Rectal smooth muscle tissue (tissue), 1 donor: ENCODE data around the gene CERS6.

Experiments
- H3K27ac ChIP-seq: one replicate; pipeline ENCODE4 v1.7.0; 2013; ENCODE audit warnings: low read depth, low read length, inconsistent platforms
- H3K27me3 ChIP-seq: one replicate; pipeline ENCODE4 v1.7.0; 2013; ENCODE audit warnings: low read length; ENCODE audit not compliant: control insufficient read depth, insufficient read depth
- H3K36me3 ChIP-seq: one replicate; pipeline ENCODE4 v1.7.0; 2013; ENCODE audit warnings: low read length; ENCODE audit not compliant: control insufficient read depth, insufficient read depth
- H3K4me1 ChIP-seq: one replicate; pipeline ENCODE4 v1.7.0; 2013; ENCODE audit warnings: low read length; ENCODE audit not compliant: control insufficient read depth, insufficient read depth
- H3K4me3 ChIP-seq: one replicate; pipeline ENCODE4 v1.7.0; 2013; ENCODE audit warnings: low read length
- H3K9ac ChIP-seq: one replicate; pipeline ENCODE4 v1.7.0; 2013; ENCODE audit warnings: low read length

The CERS6 gene

DNA sequence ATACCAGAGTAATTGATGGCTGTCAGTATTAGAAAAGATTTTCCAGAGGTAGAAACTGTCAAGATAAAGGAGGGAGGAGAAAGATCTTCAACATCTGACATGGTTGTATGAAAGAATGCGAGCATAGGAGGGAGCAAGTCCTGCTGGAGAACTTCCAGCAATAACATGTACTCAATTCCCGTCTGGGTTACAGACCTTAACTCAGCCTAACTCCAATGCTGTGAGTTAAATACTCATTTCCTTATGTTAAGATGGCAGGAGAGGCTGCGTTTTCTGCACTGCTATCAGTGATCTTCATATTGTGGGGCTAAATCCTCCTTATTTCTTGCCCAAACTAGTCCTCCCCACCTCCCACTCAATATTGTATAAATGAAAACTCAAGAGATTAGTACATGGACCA, 6.7 kb upstream of the CERS6 start:
- Histone ChIP-seq H3K4me1 (no peaks in the 10 kb centered on the region), H3K4me3 (no peak overlapping the region), H3K27ac (no peak overlapping the region), H3K36me3 (no peaks in the 10 kb centered on the region), H3K9ac (no peak overlapping the region), H3K27me3 (no peaks in the 10 kb centered on the region)

DNA sequence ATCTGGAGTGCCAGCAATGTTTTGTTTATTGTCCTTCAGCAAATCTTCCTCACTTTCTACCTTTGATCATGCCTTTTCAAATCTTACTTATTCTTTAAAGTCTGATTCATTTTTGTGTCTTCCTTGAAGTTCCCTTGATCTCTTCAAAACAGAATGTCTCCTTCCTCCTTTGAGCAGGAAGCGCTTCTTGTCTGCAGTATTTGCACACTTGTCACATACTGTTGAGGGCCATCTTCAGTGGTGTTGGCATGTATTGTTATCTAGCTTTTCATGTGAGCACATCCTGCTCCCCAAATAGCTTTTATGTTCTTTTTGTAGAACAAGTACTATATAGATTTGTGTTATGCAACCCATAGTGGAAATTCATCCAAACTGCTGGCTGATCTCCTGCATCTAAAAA, 5.9 kb upstream of the CERS6 start:
- no peak overlapping the region for H3K27ac ChIP-seq

DNA sequence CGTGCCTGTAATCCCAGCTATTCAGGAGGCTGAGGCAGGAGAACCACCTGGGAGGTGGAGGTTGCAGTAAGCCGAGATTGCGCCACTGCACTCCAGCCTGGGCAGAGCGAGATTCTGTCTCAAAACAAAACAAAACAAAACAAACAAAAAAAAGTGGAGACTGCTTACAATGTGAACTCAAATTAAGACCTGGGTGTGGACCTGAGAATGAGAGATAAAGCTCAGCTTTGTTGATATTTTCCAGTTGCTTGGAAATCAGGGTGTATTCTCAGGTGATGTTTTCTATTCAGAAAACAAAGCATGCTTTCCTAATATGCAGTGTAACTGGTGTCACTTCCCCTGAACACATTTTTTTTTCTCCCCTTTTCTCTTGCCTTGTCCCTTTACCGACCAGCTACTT, 5.3 kb upstream of the CERS6 start:
- H3K36me3 ChIP-seq = no peaks in the 10 kb centered on the region
- no peak overlapping the region for H3K4me3 ChIP-seq
- no peak overlapping the region for H3K27ac ChIP-seq
- no peak overlapping the region for H3K9ac ChIP-seq
- no peaks in the 10 kb centered on the region for H3K27me3 ChIP-seq
- no peaks in the 10 kb centered on the region for H3K4me1 ChIP-seq

More for the DNA sequence above, 5.9 kb upstream of the CERS6 start:
- no peaks in the 10 kb centered on the region for H3K36me3 ChIP-seq
- H3K27me3 ChIP-seq = no peaks in the 10 kb centered on the region
- H3K9ac ChIP-seq = no peak overlapping the region
- no peak overlapping the region for H3K4me3 ChIP-seq
- no peaks in the 10 kb centered on the region for H3K4me1 ChIP-seq

DNA sequence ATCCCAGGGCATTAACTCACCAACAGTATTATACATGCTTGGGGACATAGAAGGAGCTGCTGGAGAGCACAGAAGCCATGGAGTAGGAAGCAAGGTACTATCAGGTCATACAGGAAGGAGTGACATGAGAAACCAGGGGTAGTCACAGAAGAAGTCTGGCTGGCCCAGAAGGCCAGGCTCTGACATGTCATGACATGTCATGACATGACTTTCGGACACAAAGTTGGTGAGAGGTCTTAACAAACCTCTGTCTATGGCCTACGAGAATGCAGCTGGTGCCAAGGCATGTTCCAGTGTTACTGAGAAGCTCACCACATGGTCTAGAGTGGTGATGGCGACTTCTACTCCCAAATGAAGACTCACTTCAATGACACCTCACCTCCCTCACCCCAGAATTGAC, 3.3 kb upstream of the CERS6 start:
- no peaks in the 10 kb centered on the region for H3K4me1 ChIP-seq
- H3K36me3 ChIP-seq = no peaks in the 10 kb centered on the region
- H3K27me3 ChIP-seq = no peaks in the 10 kb centered on the region
- no peak overlapping the region for H3K27ac ChIP-seq
- H3K4me3 ChIP-seq = no peak overlapping the region
- no peak overlapping the region for H3K9ac ChIP-seq

DNA sequence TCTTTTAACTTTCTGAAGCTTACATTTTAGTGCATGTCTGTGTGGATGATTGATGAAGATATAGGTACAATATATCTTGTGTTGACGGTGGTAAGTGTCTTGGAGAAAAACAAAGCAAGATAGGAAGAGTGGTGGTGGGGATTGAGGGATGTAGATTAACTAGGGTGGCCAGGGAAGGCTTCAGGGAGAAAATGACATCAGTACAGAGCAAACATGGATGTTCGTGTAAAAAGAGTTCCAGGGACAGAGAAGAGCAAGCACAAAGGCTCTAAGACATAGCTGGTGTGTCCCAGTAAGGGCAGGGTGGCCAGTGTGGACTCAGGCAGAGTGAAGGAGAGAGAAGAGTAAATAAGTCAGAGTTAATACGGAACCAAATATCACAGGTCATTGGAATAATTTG, 2.7 kb upstream of the CERS6 start:
- Histone ChIP-seq H3K4me3 (no peak overlapping the region), H3K9ac (no peak overlapping the region), H3K36me3 (no peaks in the 10 kb centered on the region), H3K27ac (no peak overlapping the region), H3K27me3 (no peaks in the 10 kb centered on the region), H3K4me1 (no peaks in the 10 kb centered on the region)

DNA sequence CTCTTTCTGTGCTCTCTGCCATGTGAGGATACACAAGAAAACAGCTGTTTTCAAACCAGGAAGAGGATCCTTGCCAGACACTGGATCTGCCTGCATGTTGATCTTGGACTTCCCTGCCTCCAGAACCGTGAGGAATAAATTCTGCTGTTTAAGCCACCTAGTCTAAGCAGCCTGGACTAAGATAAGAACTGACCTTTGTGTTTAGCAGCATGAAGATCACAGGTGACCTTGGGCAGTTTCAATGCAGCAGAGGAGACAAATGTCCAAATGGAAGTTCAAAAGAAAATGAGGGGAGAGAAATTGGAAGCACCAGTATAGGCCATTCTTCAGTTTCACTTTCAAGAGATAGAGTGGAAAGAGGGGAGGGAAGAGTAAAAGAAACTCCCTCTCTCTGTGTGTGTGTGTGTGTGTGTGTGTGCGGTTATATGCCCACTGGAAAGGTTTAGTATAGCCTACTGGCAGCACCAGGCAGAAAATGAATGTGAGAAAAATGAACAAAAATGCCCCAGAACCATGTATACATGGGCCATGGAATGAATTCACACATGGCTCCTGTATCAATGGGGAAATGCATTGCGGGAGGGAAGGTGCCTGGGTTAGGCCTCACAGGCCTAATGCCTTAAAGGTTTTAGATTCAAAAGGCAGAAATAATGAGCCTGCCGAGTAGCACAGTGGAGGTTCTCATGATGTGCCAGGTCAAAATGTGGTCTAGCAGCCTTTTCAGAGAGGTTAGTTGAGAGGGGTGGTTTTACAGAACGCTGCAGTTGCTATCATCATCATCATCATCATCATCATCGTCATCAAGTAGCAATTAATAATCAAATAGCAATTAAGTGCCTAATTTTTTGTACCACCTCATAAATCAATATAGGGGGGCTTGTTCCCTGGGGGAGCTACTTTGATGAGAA, 1.1 kb upstream of the CERS6 start:
- Histone ChIP-seq H3K4me1 (no peaks in the 10 kb centered on the region), H3K4me3 (peak overlapping the region; percentile 90), H3K9ac (no peak overlapping the region), H3K36me3 (no peaks in the 10 kb centered on the region), H3K27ac (no peak overlapping the region), H3K27me3 (no peaks in the 10 kb centered on the region)

DNA sequence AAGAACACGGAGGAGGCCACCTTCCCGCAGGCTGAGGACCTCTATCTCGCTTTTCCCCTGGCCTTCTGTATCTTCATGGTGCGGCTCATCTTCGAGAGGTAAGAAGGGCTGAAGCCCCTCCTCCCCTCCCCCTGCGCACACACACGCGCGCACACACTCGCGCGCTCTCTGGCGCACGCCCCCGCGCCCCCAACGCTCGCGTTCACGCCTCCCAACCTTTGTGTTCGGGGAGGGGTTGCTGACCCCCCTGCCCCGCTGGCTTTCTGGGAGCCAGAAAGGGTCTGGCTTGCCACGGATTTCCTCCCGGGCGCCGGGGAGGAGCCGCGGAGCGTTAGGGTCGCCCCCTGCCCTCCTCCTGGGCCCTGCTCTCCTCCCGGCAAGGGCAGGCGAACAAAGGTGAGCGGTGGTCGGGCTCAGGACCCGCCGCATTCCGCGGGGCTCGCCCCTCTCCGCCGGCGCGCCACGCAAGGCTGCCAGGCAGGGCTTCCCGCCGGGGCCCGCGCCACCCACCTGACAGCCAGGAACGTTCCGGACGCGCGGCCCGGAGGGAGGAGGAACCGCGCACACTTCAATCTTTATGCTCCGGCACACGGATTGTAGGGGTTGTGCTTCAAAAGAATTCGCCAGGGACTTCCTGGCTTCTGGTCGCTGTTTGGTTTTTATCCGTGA, 583 bp downstream of the CERS6 start:
- no peaks in the 10 kb centered on the region for H3K27me3 ChIP-seq
- H3K27ac ChIP-seq = peak overlapping the region; percentile 20
- H3K36me3 ChIP-seq = no peaks in the 10 kb centered on the region
- H3K9ac ChIP-seq = peak overlapping the region; percentile 51
- H3K4me3 ChIP-seq = peak overlapping the region; percentile 98
- no peaks in the 10 kb centered on the region for H3K4me1 ChIP-seq

DNA sequence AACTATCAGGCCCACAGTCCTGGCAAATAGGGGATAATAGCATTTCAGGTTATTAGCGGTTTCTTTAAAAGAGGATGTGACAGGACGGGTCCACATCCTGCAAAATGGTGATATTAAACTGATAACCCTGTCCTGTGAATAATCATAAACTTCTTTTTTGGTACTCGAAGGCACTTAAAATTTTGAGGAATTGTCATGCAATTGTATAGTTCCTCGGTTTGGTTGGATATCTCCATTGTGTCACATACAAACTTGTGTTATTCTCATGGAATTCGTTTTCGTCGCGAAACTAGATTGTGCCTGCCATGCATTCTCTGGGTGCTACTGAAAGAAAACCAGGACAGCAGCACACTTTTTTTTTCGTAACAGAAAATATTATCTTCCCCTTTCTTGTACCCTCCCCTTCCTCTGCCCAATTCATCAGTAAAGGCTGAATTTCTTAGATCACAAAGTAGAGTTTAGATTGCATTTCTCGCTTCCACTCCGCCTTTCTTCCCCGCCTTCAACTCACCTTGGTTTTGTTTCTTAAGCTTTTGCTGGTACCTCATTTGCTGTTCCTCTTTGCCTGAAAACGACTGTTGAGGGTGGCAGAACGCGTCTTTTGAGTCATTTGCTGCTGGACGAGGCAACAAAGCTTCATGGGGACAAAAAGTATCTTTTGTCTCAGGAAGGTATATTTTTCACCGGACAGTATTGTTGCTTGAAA, 1.3 kb downstream of the CERS6 start:
- Histone ChIP-seq H3K36me3 (no peaks in the 10 kb centered on the region), H3K4me3 (peak overlapping the region; percentile 98), H3K27ac (no peak overlapping the region), H3K4me1 (no peaks in the 10 kb centered on the region), H3K27me3 (no peaks in the 10 kb centered on the region), H3K9ac (no peak overlapping the region)

DNA sequence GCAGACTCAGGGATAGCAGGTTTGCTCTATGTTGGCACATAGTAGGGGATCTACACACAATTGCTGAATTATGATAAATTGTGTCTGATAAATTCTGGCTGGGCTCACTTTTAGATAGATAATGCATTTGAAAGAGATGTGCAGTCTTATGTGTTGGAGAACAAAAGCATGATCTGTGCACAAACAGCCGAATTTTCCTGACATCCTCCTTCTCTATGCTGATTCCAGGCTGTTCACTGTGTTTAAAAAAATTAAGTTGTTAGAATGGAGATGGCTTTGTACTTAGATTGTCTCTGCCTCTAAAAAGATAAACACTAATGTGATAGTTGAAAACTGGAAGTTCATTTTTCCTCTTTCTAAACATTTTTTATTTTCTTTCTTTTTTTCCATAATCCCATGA, 2.1 kb downstream of the CERS6 start:
- no peaks in the 10 kb centered on the region for H3K36me3 ChIP-seq
- H3K4me3 ChIP-seq = peak overlapping the region; percentile 98
- no peaks in the 10 kb centered on the region for H3K4me1 ChIP-seq
- H3K9ac ChIP-seq = no peak overlapping the region
- H3K27ac ChIP-seq = no peak overlapping the region
- no peaks in the 10 kb centered on the region for H3K27me3 ChIP-seq

DNA sequence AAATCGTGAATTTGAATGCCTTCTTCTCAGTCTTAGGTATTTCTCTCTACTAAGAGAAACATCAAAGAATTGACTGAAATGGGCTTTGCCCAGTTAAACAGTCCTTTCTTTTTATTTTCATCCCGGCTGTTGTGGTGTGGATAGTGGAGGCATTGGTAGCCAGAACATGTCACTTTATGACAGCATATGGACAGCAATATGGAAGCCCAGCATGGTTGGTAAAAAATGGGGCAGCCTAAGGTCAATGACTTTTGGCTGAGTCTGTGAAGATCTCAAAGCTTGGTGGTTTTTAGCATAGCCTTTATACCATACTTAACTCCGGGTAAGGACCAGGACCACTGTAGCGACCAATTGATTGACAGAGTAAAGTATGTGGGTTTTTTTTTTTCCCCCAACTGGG, 3.2 kb downstream of the CERS6 start:
- no peak overlapping the region for H3K27ac ChIP-seq
- no peaks in the 10 kb centered on the region for H3K4me1 ChIP-seq
- no peaks in the 10 kb centered on the region for H3K36me3 ChIP-seq
- no peak overlapping the region for H3K9ac ChIP-seq
- no peaks in the 10 kb centered on the region for H3K27me3 ChIP-seq
- no peak overlapping the region for H3K4me3 ChIP-seq

DNA sequence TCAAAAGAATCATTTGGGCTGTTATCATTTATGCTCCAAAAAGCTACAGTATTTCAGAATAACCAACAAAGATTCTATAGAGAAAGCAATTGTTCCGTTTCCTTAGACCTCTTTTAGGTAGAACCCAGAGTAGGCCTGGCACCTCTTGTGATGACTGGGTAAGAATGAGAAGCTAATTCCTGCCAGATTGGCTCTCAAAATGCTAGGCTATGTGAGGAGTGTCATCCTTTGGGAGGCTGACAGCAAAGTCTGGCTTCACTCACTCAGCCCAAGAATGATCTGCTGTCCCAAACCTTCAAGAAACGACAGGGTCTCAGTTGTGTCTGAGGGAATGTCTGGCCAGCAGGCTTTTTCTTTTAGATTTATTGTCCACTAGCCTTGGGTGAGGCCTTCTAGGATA, 4.5 kb downstream of the CERS6 start:
- Histone ChIP-seq H3K27me3 (no peaks in the 10 kb centered on the region), H3K9ac (no peak overlapping the region), H3K27ac (no peak overlapping the region), H3K4me1 (no peaks in the 10 kb centered on the region), H3K4me3 (no peak overlapping the region), H3K36me3 (no peaks in the 10 kb centered on the region)

DNA sequence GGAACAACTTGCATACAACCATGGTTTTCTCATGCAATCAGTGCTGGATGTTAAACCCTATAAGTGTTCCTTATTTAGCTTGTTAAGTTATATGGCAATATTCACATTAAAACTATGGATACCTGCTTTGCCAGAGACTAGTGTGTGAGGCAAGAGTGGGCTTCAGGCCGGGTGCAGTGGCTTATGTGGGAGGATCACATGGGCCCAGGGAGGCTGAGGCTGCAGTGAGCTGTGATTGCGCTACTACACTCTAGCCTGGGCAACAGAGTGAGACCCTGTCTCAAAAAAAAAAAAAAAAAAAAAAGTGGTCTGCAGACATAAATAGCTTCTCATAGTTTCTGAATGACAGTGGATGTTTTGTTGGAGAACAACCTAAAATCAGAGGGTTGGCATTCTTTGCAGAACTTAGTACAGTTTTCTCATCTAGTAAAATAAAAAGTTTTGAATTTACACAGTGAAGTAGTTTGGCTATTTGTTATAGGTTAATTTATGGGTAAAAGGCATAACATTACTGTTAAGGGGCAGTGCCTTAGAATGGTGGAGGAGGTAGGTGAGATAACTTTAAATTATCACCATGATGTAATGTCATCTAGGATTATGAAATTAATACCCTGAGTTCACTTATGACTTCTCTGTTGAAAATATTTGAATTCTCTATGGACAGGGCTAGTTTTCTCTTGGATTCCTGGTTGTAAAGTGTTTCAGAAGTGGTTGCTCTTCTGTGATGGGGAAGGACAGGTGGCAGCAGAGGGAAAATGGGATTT, 5.3 kb downstream of the CERS6 start:
- no peak overlapping the region for H3K4me3 ChIP-seq
- H3K27ac ChIP-seq = no peak overlapping the region
- H3K4me1 ChIP-seq = peaks cover 2% of the 10 kb centered on the region
- H3K36me3 ChIP-seq = no peaks in the 10 kb centered on the region
- no peak overlapping the region for H3K9ac ChIP-seq
- no peaks in the 10 kb centered on the region for H3K27me3 ChIP-seq
